ENCODE results near the gene ATG16L2.
"Not testable (repeated sequence)": the region's sequence is repeated elsewhere in the genome, so short reads cannot be mapped to it uniquely, and the experiment has no call there.

ATG16L2 gene

GRCh38 chr11:72805216-72805615, 9.0 kb upstream of the ATG16L2 start:
- DNase-seq: no peak

- DNase-seq: not testable (repeated sequence)
Measured at GRCh38 chr11:72806378-72806777, 7.8 kb upstream of the ATG16L2 start.

- DNase-seq: peak; percentile 49
Measured at GRCh38 chr11:72807021-72807693, 7.1 kb upstream of the ATG16L2 start.

- peak; percentile 43 for DNase-seq
Measured at GRCh38 chr11:72807792-72808191, 6.4 kb upstream of the ATG16L2 start.

GRCh38 chr11:72808331-72808798, 5.8 kb upstream of the ATG16L2 start:
- no peak for DNase-seq

GRCh38 chr11:72811686-72812085, 2.5 kb upstream of the ATG16L2 start:
- not testable (repeated sequence) for DNase-seq

GRCh38 chr11:72812604-72812966, 1.6 kb upstream of the ATG16L2 start:
- no peak for DNase-seq

GRCh38 chr11:72812967-72813739, 1.1 kb upstream of the ATG16L2 start:
- DNase-seq: peak; percentile 83

- peak; percentile 86 for DNase-seq
Measured at GRCh38 chr11:72813740-72814285, 398 bp upstream of the ATG16L2 start.

- peak; percentile 67 for DNase-seq
Measured at GRCh38 chr11:72815110-72815618, 953 bp downstream of the ATG16L2 start.

- peak; percentile 18 for DNase-seq
Measured at GRCh38 chr11:72816404-72816990, 2.3 kb downstream of the ATG16L2 start.

- DNase-seq: no peak
Measured at GRCh38 chr11:72817966-72818365, 3.8 kb downstream of the ATG16L2 start.

GRCh38 chr11:72818971-72819370, 4.8 kb downstream of the ATG16L2 start:
- no peak for DNase-seq

GRCh38 chr11:72820439-72821139, 6.4 kb downstream of the ATG16L2 start:
- no peak for DNase-seq

- no peak for DNase-seq
Measured at GRCh38 chr11:72821221-72821919, 7.2 kb downstream of the ATG16L2 start.

GRCh38 chr11:72821920-72822799, 7.9 kb downstream of the ATG16L2 start:
- DNase-seq: peak; percentile 66

- DNase-seq: no peak
Measured at GRCh38 chr11:72823105-72823804, 9.0 kb downstream of the ATG16L2 start.

- no peak for DNase-seq
Measured at GRCh38 chr11:72824020-72824419, 9.8 kb downstream of the ATG16L2 start.

GRCh38 chr11:72824811-72825505, 10.7 kb downstream of the ATG16L2 start:
- no peak for DNase-seq

- DNase-seq: no peak
Measured at GRCh38 chr11:72825661-72826060, 11.4 kb downstream of the ATG16L2 start.
